Heart left ventricle (tissue), 16 donors: ENCODE data around the gene RNF5. TPM values are rescaled to one million over a fixed set of nuclear protein-coding genes. Genes with fewer than 3 reads are reported as not detected.

Experiments used
- ATAC-seq, 4 donors: fragments of 200-7000 bp; cut with Tn5 transposase; one replicate each; pipeline ENCODE4 v1.9.1; 2020 to 2022; ENCODE audit warnings: moderate library complexity in 4 of 4, mild to moderate bottlenecking in 3 of 4, moderate number of reproducible peaks in 1 of 4
- DNase-seq, 5 donors: peaks; one replicate each; pipeline ENCODE4 v3.0.0-alpha.2; 2020
- H3K27ac ChIP-seq, 12 donors: fragments of 200-600 bp; sonication (generic) in 4 of 12; one replicate each; pipeline versions ENCODE4 v1.5.0 to v1.8.0; 2016 to 2022; ENCODE audit warnings: mild to moderate bottlenecking in 2 of 12
- H3K27me3 ChIP-seq, 9 donors: fragments of 200-600 bp; sonication (generic) in 2 of 9; one replicate each; pipeline versions ENCODE4 v1.5.1 to v1.8.0; 2016 to 2022; ENCODE audit warnings: mild to moderate bottlenecking in 3 of 9
- H3K36me3 ChIP-seq, 9 donors: fragments of 200-600 bp; sonication (generic) in 2 of 9; one replicate each; pipeline versions ENCODE4 v1.5.0 to v1.8.0; 2018 to 2022; ENCODE audit warnings: mild to moderate bottlenecking in 2 of 9
- H3K4me1 ChIP-seq, 12 donors: fragments of 200-600 bp; sonication (generic) in 4 of 12; one replicate each; pipeline versions ENCODE4 v1.5.0 to v1.8.0; 2016 to 2022; ENCODE audit warnings: mild to moderate bottlenecking in 3 of 12
- H3K4me3 ChIP-seq, 12 donors: fragments of 200-600 bp; sonication (generic) in 4 of 12; one replicate each; pipeline versions ENCODE4 v1.5.0 to v1.8.0; 2017 to 2022; ENCODE audit warnings: mild to moderate bottlenecking in 9 of 12, moderate library complexity in 4 of 12
- H3K9me3 ChIP-seq, 12 donors: fragments of 200-600 bp; sonication (generic) in 4 of 12; one replicate each; pipeline versions ENCODE4 v1.5.0 to v1.8.0; 2016 to 2022; ENCODE audit warnings: mild to moderate bottlenecking in 1 of 12
- POLR2A ChIP-seq, 2 donors: fragments of 450-650 bp; IDR thresholded peaks; one replicate each; pipeline ENCODE4 v1.6.1; 2017; ENCODE audit warnings: antibody characterized with exemption in 2 of 2, mild to moderate bottlenecking in 2 of 2, moderate library complexity in 2 of 2
- WGBS, 4 donors: extraction: QIAGEN DNeasy Blood & Tissue Kit in 2 of 4; methylation state at CpG; one replicate each; pipeline versions ENCODE4 v1.1.5 to v1.1.7; 2013 to 2018; 5-methylcytosine and 5-hydroxymethylcytosine counted together
- intact Hi-C, 10 donors: fragments of 100-400 bp; cut with DNase I; formaldehyde crosslinking; loops; one replicate each; pipeline versions ENCODE4 v1.11.1 to v1.14.2; 2022
- polyA plus RNA-seq, 2 donors: library from polyadenylated mRNA; stranded (reverse); fragments of 200-250 nt; gene quantifications; one replicate each; pipeline ENCODE4 v1.2.3, GENCODE V29; 2013
- total RNA-seq, 9 donors: library from RNA; depleted of rRNA in 2 of 9; stranded (reverse); fragments of >200 nt in 2 of 9; fragmentation: NEBNext Ultra II Directional in 3 of 9; extraction: Animal tissue kit (Norgen Biotek cat#: 25700) in 3 of 9; gene quantifications; one replicate each; pipeline versions ENCODE4 v1.1.0 to v1.2.4, GENCODE V29; 2016 to 2023
- TF ChIP-seq, protein P1 (sequence below), 12 donors: fragments of 200-600 bp; sonication (generic) in 4 of 12; IDR thresholded peaks; one replicate each; pipeline versions ENCODE4 v1.5.0 to v1.8.0; 2018 to 2022; ENCODE audit warnings: antibody characterized with exemption in 12 of 12, mild to moderate bottlenecking in 5 of 12
- donor health status: ischemic (EF 13 %, LVEDD 7.1; RV severe dilation, severe dysfunction).
- donor health status: healthy with polysubstance abuse.
- donor health status: DM: no; HTN: yes; CAD: no.
- donor health status: DM: no; HTN: no; CAD: no.
- donor health status: ischemic (EF 25% LVEDD 6.9; RV normal size, moderate dysfunction).
- donor health status: ischemic (EF 25% LVEDD 5.7; RV mildly dilated, moderate dysfunction).
- donor health status: healthy.
- donor health status: DM: yes; HTN: yes; CAD: no.
- donor health status: ischemic (EF 35%, LVEDD 5.7; RV mildly dilated, moderate dysfunction).
- donor health status: nonischemic (EF 11% LVEDD 7.7; RV severe dilation, severe dysfunction).
- donor health status: DM: yes; HTN: yes; CAD: no.
- donor health status: PGD.
- donor health status: ischemic (EF 29% LVEDD 5.4; RV normal size, mild dysfunction).
- donor health status: nonischemic (EF 23%, LVEDD 6.1; RV moderate dilation, normal function).

Gene RNF5
- total and polyA plus RNA-seq, 11 donors, result 62.7 to 136 (median 89.9) TPM

DNA sequence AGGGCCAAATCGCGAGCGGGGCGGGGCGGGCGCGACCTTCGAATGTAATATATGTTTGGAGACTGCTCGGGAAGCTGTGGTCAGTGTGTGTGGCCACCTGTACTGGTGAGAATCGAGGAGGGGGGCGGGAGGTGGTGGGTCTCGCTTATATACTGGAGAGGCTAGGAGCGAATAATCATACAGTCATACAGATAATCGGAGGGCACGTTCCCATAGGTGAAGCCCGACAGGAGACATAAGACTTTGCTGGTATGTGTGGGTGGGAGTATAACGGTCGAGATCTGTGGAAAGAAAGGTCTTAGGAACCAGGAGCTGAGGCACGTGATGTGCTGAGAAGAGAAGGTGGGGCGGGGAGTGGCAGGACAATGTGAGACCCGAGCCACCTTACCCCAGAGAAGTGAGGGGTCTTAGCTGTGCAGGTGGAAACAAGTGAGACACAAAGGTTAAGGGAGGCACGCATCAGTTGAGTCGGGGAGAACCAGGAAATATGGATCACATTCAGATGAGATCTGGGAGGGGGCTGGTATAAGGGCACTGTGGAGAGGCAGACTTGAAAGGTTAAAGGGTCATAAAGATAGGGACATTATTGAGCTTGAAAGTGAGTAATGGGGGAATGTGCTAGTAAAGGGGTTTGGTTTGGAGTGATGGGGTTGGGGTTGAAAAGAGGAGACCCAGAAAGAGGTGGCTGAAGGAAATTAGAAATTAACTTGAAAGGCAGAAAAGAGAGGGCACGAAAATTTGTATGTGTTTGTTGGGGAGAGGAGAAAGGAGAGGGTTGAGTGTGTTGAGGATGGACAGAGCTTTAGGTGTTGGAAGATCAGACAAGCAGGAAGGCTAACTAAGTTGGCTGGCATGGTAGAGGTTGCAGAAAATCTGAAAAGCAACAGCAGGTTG lies 589 bp downstream of the RNF5 start:
- 2 to 4% (median 4%) methylated on average over 21 to 24 of the region's 24 CpGs for WGBS, 4 donors
- no peak for TF ChIP-seq POLR2A (IDR thresholded peaks at IDR 0.05)
- TF ChIP-seq, protein P1, sequence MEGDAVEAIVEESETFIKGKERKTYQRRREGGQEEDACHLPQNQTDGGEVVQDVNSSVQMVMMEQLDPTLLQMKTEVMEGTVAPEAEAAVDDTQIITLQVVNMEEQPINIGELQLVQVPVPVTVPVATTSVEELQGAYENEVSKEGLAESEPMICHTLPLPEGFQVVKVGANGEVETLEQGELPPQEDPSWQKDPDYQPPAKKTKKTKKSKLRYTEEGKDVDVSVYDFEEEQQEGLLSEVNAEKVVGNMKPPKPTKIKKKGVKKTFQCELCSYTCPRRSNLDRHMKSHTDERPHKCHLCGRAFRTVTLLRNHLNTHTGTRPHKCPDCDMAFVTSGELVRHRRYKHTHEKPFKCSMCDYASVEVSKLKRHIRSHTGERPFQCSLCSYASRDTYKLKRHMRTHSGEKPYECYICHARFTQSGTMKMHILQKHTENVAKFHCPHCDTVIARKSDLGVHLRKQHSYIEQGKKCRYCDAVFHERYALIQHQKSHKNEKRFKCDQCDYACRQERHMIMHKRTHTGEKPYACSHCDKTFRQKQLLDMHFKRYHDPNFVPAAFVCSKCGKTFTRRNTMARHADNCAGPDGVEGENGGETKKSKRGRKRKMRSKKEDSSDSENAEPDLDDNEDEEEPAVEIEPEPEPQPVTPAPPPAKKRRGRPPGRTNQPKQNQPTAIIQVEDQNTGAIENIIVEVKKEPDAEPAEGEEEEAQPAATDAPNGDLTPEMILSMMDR (IDR thresholded peaks at IDR 0.05), result no peak
- H3K27ac ChIP-seq, result peak overlapping the region; percentile 87 to 100 (median 97)
- no peaks in the 10 kb centered on the region for H3K27me3 ChIP-seq
- no peaks in the 10 kb centered on the region for H3K9me3 ChIP-seq
- H3K36me3 ChIP-seq, result peaks cover 0 to 44% (median 32%) of the 10 kb centered on the region in 9 donors
- ATAC-seq, result no peak
- intact Hi-C loops, result loop anchor here in 5 of 10 donors (1.0 to 10.0 kb wide), 4 partner anchors 17 to 514 kb away; partner anchors contain the start of genes C6orf47 (in 2 of the 5), CSNK2B (in 2 of the 5), GPANK1 (in 2 of the 5) and LY6G5B (in 2 of the 5)
- peak in 1 of 5 donors; percentile 28 for DNase-seq
- H3K4me3 ChIP-seq, result peak overlapping the region; percentile 47 to 99 (median 87)
- peaks cover 11 to 75% (median 57%) of the 10 kb centered on the region in 12 donors for H3K4me1 ChIP-seq

DNA sequence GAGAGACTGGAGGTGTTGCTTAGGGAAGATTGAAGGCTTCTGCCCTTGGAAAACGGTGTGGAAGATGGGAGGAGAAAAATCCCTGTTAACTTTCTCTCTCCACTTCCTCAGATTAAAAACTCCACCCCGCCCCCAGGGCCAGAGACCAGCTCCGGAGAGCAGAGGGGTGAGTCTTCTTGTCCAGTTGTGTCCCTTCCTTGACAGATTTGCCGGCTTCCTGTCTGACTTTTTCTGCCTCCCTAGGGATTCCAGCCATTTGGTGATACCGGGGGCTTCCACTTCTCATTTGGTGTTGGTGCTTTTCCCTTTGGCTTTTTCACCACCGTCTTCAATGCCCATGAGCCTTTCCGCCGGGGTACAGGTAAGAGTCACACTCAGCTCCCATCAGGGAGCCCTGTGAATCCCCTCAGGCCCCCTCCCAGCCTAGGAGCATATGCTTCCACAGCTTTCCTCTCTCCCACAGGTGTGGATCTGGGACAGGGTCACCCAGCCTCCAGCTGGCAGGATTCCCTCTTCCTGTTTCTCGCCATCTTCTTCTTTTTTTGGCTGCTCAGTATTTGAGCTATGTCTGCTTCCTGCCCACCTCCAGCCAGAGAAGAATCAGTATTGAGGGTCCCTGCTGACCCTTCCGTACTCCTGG lies 1.7 kb downstream of the RNF5 start:
- ATAC-seq, result no peak
- no peak for TF ChIP-seq POLR2A (IDR thresholded peaks at IDR 0.05)
- TF ChIP-seq, protein P1 (IDR thresholded peaks at IDR 0.05), result no peak
- intact Hi-C loops, result loop anchor here in 4 of 10 donors (5.0 to 10.0 kb wide), 3 partner anchors 48 to 515 kb away; partner anchors contain the start of genes C6orf47 (in 2 of the 4), CSNK2B (in 2 of the 4), GPANK1 (in 2 of the 4) and LY6G5B (in 2 of the 4)
- WGBS, 4 donors, result 53 to 61% (median 60%) methylated on average over 10 of the region's 10 CpGs
- Histone ChIP-seq H3K27me3 (no peaks in the 10 kb centered on the region), H3K4me1 (peaks cover 15 to 74% (median 60%) of the 10 kb centered on the region in 12 donors), H3K9me3 (no peaks in the 10 kb centered on the region), H3K4me3 (peak overlapping the region in 5 of 12 donors; percentile 80 to 96 (median 88)), H3K27ac (peak overlapping the region in 9 of 12 donors; percentile 87 to 100 (median 97)), H3K36me3 (peaks cover 0 to 44% (median 33%) of the 10 kb centered on the region in 9 donors)
- DNase-seq, result no peak

DNA sequence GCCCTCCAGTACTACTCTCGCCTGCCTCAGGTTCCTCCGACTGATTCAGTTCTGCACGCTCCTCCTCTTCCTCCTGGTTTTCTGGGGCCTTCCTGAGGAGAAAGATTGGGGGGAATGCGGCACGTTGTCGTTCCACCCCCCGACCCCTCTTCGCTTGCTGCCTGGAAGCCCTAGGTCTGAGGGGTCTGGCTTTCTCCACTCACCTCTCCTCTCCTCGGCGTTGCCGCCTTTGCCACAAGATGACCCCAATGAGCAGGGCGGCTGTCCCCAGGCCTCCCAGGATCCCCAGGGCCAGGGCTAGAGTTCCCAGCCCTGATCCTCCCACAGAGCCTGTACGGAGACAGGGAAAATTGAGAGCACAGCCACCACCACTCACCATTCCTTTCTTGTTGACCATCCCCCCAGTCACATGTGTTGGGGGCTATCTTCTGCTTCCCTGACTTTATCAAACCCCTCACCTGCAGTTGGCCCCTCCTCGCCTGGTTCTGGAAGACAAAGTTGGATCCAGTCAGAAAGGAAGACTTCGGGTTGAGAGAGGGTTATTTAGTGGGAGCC lies 3.0 kb downstream of the RNF5 start:
- 85 to 90% (median 88%) methylated on average over 15 of the region's 15 CpGs for WGBS, 4 donors
- H3K36me3 ChIP-seq, result peaks cover 0 to 47% (median 36%) of the 10 kb centered on the region in 9 donors
- H3K9me3 ChIP-seq, result no peaks in the 10 kb centered on the region
- TF ChIP-seq POLR2A (IDR thresholded peaks at IDR 0.05), result no peak
- TF ChIP-seq, protein P1 (IDR thresholded peaks at IDR 0.05), result no peak
- peaks cover 11 to 72% (median 58%) of the 10 kb centered on the region in 12 donors for H3K4me1 ChIP-seq
- no peaks in the 10 kb centered on the region for H3K27me3 ChIP-seq
- intact Hi-C loops, result no loop called here
- ATAC-seq (no peak), DNase-seq (no peak)
- H3K4me3 ChIP-seq, result no peak overlapping the region
- peak overlapping the region in 6 of 12 donors; percentile 8 to 100 (median 62) for H3K27ac ChIP-seq
